Measurements from ENCODE around the gene PCSK4.

DNA sequence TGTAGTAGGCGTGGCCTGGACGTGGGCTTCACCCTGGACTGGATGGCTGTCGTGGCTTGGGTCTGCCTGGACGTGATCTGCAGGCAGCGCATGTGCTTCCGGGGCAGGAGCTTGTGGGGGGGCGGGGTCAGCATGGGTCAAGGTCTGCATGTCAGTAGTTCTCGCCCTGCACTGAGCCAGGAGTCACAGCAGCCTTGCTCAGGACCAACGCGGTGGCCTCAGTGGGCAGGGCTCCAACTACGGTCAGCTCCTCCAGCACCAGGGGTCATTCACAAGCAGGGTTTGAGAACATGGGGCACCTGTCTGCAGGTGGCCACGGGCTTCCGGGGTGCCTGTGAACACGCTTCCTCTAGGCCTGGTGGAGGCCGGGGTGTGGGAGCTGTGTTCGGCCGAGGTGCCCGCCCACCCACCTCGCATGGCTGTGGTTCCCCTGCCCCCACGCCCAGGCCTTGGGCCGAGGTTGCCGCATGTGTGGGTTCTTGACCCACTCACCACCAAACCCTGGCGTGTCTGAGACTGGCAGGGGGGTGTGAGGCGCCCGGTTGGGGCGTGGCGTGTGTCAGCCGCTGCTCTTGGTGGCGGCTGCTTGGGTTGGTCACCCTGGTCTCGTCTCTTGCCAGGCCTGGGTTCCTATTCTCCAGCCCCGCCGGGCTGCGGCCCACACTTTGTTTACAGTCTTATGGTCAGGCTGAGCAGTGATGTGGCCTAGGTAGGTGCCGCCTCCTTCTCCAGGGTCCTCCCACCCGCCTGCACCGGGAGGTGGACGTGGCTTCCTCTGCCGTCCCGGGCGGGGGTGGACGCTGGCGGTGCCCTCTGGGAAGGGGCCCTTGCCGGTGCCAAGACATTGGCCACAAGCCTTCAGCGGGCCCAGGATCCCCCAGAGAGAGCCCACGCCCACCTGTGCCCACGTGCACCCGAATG lies 56.8 kb downstream of the PCSK4 start:
- TF ChIP-seq POLR2AphosphoS5 (IDR thresholded peaks at IDR 0.05; ENCODE audit: low read length) (no peak), MYB (IDR thresholded peaks at IDR 0.05; ENCODE audit: borderline replicate concordance, low read depth, low read length) (no peak), GABPA (IDR thresholded peaks at IDR 0.05; ENCODE audit: low read depth) (no peak), STAT3 (IDR thresholded peaks at IDR 0.05; ENCODE audit: low read depth, low read length) (no peak), BCL11A (IDR thresholded peaks at IDR 0.05; ENCODE audit: low read depth, low read length) (no peak), ETV6 (conservative IDR thresholded peaks at IDR 0.05 in 1 of 2, IDR thresholded peaks at IDR 0.05 in 1 of 2; ENCODE audit: borderline replicate concordance in 1 of 2, low read depth in 1 of 2) (no peak), STAT1 (conservative IDR thresholded peaks at IDR 0.05) (no peak), POLR2A (IDR thresholded peaks at IDR 0.05; ENCODE audit: low read depth, low read length) (peak; percentile 56)
- TF ChIP-seq, protein P1, sequence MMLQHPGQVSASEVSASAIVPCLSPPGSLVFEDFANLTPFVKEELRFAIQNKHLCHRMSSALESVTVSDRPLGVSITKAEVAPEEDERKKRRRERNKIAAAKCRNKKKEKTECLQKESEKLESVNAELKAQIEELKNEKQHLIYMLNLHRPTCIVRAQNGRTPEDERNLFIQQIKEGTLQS (IDR thresholded peaks at IDR 0.05; ENCODE audit: borderline replicate concordance, extremely low read depth, low read depth, low read length) = no peak
- TF ChIP-seq, protein P2, sequence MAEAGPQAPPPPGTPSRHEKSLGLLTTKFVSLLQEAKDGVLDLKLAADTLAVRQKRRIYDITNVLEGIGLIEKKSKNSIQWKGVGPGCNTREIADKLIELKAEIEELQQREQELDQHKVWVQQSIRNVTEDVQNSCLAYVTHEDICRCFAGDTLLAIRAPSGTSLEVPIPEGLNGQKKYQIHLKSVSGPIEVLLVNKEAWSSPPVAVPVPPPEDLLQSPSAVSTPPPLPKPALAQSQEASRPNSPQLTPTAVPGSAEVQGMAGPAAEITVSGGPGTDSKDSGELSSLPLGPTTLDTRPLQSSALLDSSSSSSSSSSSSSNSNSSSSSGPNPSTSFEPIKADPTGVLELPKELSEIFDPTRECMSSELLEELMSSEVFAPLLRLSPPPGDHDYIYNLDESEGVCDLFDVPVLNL (IDR thresholded peaks at IDR 0.05; ENCODE audit: low read depth, low read length) = no peak
- TF ChIP-seq, protein P3, sequence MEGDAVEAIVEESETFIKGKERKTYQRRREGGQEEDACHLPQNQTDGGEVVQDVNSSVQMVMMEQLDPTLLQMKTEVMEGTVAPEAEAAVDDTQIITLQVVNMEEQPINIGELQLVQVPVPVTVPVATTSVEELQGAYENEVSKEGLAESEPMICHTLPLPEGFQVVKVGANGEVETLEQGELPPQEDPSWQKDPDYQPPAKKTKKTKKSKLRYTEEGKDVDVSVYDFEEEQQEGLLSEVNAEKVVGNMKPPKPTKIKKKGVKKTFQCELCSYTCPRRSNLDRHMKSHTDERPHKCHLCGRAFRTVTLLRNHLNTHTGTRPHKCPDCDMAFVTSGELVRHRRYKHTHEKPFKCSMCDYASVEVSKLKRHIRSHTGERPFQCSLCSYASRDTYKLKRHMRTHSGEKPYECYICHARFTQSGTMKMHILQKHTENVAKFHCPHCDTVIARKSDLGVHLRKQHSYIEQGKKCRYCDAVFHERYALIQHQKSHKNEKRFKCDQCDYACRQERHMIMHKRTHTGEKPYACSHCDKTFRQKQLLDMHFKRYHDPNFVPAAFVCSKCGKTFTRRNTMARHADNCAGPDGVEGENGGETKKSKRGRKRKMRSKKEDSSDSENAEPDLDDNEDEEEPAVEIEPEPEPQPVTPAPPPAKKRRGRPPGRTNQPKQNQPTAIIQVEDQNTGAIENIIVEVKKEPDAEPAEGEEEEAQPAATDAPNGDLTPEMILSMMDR (IDR thresholded peaks at IDR 0.05 in 2 of 3, conservative IDR thresholded peaks at IDR 0.05 in 1 of 3; ENCODE audit: control insufficient read depth in 2 of 3, extremely low read depth in 1 of 3, insufficient read depth in 1 of 3, low read depth in 3 of 3, low read length in 3 of 3) = no peak

All from GM12878 (cell line).